Measurements from ENCODE around the gene ATF7IP2.

- TF ChIP-seq, protein P1, sequence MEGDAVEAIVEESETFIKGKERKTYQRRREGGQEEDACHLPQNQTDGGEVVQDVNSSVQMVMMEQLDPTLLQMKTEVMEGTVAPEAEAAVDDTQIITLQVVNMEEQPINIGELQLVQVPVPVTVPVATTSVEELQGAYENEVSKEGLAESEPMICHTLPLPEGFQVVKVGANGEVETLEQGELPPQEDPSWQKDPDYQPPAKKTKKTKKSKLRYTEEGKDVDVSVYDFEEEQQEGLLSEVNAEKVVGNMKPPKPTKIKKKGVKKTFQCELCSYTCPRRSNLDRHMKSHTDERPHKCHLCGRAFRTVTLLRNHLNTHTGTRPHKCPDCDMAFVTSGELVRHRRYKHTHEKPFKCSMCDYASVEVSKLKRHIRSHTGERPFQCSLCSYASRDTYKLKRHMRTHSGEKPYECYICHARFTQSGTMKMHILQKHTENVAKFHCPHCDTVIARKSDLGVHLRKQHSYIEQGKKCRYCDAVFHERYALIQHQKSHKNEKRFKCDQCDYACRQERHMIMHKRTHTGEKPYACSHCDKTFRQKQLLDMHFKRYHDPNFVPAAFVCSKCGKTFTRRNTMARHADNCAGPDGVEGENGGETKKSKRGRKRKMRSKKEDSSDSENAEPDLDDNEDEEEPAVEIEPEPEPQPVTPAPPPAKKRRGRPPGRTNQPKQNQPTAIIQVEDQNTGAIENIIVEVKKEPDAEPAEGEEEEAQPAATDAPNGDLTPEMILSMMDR (conservative IDR thresholded peaks at IDR 0.05; ENCODE audit: low read length) = no peak
- TF ChIP-seq EZH2phosphoT487 (IDR thresholded peaks at IDR 0.05; ENCODE audit: borderline replicate concordance) = no peak
Observed at GRCh38 chr16:10388988-10389387, 3.1 kb downstream of the ATF7IP2 start.

Measured in Loucy (cell line).